Erythroblast (primary cell): Measurements from ENCODE around the gene PARP16.

Experiments used
- GATA1 ChIP-seq: IDR thresholded peaks from 2 replicates; pipeline ENCODE4 v1.6.1; 2011; ENCODE audit warnings: low read depth, mild to moderate bottlenecking, control low read depth, low read length, moderate library complexity
- POLR2A ChIP-seq: IDR thresholded peaks from 2 replicates; pipeline ENCODE4 v1.6.1; 2011; ENCODE audit warnings: mild to moderate bottlenecking, low read length

DNA sequence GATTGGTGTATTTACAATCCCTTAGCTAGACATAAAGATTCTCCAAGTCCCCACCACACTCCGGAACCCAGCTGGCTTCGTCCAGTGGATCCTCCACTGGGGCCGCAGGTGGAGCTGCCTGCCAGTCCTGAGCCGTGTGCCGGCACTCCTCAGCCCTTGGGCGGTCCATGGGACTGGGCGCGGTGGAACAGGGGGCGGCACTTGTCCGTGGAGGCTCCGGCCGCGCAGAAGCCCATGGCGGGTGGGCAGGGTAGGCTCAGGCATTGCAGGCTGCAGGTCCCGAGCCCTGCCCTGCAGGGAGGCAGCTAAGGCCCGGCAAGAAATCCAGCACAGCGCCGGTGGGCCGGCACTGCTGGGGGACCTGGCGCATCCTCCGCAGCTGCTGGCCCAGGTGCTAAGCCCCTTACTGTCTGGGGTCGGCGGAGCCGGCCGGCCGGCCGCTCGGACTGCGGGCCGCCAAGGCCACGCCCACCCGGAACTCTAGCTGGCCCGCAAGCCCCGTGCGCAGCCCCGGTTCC lies 14.3 kb upstream of the PARP16 start:
- TF ChIP-seq POLR2A (no peak), GATA1 (no peak)
